GM23338 (cell line): Measurements from ENCODE around the gene AGRN. TPM values are rescaled to one million over a fixed set of nuclear protein-coding genes. Genes with fewer than 3 reads are reported as not detected.

Experiments used
- EZH2phosphoT487 ChIP-seq: fragments of 200-600 bp; sonication (generic); IDR thresholded peaks from one replicate; pipeline ENCODE4 v1.8.1; 2018; ENCODE audit warnings: antibody characterized with exemption; ENCODE audit not compliant: unreplicated experiment
- JUNB ChIP-seq: IDR thresholded peaks from one replicate; pipeline ENCODE4 v1.6.1; 2016; ENCODE audit warnings: antibody characterized with exemption; ENCODE audit not compliant: unreplicated experiment
- NANOG ChIP-seq: IDR thresholded peaks from 2 replicates; pipeline ENCODE4 v1.6.1; 2016; ENCODE audit warnings: antibody characterized with exemption, borderline replicate concordance
- POLR2AphosphoS5 ChIP-seq: IDR thresholded peaks from 2 replicates; pipeline ENCODE4 v1.6.1; 2016; ENCODE audit warnings: antibody characterized with exemption, low read depth
- STAT1 ChIP-seq: IDR thresholded peaks from one replicate; pipeline ENCODE4 v1.6.1; 2016; ENCODE audit warnings: antibody characterized with exemption; ENCODE audit not compliant: unreplicated experiment
- ZNF114 ChIP-seq: fragments of 250-450 bp; sonication (Bioruptor Pico); IDR thresholded peaks from 2 replicates; pipeline ENCODE4 v1.5.0; 2020; ENCODE audit warnings: mild to moderate bottlenecking, moderate library complexity
- ZNF331 ChIP-seq: fragments of 250-450 bp; sonication (Bioruptor Pico); IDR thresholded peaks from 2 replicates; pipeline ENCODE4 v1.5.0; 2020; ENCODE audit warnings: low read depth, mild to moderate bottlenecking, moderate library complexity
- polyA plus RNA-seq: library from polyadenylated mRNA; unstranded; fragments of >200 nt; fragmentation: Nextera tagmentation; extraction: Ambion mirVana; gene quantifications from 2 replicates; pipeline ENCODE4 v1.2.1, GENCODE V29; 2016
- total RNA-seq: library from RNA; depleted of rRNA; stranded (reverse); fragments of >200 nt; shearing (Covaris generic); gene quantifications from 2 replicates; pipeline ENCODE4 v1.2.3, GENCODE V29; 2014
- TF ChIP-seq, protein P1 (sequence below): fragments of 250-450 bp; sonication (Bioruptor Pico); IDR thresholded peaks from 2 replicates; pipeline ENCODE4 v1.5.0; 2020; ENCODE audit warnings: mild to moderate bottlenecking, moderate library complexity
- TF ChIP-seq, protein P2 (sequence below), 2 experiments: fragments of 200-600 bp in 1 of 2; sonication (generic) in 1 of 2; conservative IDR thresholded peaks; 2 replicates each; pipeline versions ENCODE4 v1.5.1 to v1.6.1; 2016 to 2017; ENCODE audit warnings: antibody characterized with exemption in 2 of 2, low read depth in 2 of 2, mild to moderate bottlenecking in 2 of 2, moderate library complexity in 1 of 2
- TF ChIP-seq, protein P3 (sequence below): IDR thresholded peaks from 2 replicates; pipeline ENCODE4 v1.6.1; 2016; ENCODE audit warnings: antibody characterized with exemption

The AGRN gene
- total and polyA plus RNA-seq, 2 experiments from 2014 or later: 12.3 to 185 TPM

DNA sequence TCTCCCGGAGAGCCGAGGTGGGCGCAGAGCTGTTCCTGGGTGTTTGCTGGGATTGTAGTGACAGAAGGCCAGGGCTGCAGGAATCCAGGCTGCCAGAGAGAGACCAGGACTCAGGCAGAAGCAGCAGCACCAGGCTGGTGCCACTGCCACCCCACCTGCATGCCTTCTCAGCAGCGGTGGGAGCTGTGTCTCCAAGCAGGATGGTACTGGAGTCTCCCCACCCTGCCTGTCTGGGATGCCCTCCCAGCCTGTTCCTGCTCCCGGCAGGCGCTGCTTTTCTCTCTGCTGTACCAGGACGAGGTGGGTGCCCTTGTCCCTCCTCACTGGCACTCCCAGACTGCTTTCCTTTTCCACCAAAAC, 15.5 kb upstream of the AGRN start (continued):
- TF ChIP-seq, protein P1, sequence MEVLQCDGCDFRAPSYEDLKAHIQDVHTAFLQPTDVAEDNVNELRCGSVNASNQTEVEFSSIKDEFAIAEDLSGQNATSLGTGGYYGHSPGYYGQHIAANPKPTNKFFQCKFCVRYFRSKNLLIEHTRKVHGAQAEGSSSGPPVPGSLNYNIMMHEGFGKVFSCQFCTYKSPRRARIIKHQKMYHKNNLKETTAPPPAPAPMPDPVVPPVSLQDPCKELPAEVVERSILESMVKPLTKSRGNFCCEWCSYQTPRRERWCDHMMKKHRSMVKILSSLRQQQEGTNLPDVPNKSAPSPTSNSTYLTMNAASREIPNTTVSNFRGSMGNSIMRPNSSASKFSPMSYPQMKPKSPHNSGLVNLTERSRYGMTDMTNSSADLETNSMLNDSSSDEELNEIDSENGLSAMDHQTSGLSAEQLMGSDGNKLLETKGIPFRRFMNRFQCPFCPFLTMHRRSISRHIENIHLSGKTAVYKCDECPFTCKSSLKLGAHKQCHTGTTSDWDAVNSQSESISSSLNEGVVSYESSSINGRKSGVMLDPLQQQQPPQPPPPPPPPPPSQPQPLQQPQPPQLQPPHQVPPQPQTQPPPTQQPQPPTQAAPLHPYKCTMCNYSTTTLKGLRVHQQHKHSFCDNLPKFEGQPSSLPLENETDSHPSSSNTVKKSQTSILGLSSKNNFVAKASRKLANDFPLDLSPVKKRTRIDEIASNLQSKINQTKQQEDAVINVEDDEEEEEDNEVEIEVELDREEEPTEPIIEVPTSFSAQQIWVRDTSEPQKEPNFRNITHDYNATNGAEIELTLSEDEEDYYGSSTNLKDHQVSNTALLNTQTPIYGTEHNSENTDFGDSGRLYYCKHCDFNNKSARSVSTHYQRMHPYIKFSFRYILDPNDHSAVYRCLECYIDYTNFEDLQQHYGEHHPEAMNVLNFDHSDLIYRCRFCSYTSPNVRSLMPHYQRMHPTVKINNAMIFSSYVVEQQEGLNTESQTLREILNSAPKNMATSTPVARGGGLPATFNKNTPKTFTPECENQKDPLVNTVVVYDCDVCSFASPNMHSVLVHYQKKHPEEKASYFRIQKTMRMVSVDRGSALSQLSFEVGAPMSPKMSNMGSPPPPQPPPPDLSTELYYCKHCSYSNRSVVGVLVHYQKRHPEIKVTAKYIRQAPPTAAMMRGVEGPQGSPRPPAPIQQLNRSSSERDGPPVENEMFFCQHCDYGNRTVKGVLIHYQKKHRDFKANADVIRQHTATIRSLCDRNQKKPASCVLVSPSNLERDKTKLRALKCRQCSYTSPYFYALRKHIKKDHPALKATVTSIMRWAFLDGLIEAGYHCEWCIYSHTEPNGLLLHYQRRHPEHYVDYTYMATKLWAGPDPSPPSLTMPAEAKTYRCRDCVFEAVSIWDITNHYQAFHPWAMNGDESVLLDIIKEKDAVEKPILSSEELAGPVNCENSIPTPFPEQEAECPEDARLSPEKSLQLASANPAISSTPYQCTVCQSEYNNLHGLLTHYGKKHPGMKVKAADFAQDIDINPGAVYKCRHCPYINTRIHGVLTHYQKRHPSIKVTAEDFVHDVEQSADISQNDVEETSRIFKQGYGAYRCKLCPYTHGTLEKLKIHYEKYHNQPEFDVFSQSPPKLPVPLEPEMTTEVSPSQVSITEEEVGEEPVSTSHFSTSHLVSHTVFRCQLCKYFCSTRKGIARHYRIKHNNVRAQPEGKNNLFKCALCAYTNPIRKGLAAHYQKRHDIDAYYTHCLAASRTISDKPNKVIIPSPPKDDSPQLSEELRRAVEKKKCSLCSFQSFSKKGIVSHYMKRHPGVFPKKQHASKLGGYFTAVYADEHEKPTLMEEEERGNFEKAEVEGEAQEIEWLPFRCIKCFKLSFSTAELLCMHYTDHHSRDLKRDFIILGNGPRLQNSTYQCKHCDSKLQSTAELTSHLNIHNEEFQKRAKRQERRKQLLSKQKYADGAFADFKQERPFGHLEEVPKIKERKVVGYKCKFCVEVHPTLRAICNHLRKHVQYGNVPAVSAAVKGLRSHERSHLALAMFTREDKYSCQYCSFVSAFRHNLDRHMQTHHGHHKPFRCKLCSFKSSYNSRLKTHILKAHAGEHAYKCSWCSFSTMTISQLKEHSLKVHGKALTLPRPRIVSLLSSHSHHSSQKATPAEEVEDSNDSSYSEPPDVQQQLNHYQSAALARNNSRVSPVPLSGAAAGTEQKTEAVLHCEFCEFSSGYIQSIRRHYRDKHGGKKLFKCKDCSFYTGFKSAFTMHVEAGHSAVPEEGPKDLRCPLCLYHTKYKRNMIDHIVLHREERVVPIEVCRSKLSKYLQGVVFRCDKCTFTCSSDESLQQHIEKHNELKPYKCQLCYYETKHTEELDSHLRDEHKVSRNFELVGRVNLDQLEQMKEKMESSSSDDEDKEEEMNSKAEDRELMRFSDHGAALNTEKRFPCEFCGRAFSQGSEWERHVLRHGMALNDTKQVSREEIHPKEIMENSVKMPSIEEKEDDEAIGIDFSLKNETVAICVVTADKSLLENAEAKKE (CRISPR knock-in tag): no peak
- TF ChIP-seq NANOG (no peak), ZNF331 (no peak), STAT1 (no peak), EZH2phosphoT487 (no peak), ZNF114 (CRISPR knock-in tag) (no peak), POLR2AphosphoS5 (no peak), JUNB (no peak)
- TF ChIP-seq, protein P2, sequence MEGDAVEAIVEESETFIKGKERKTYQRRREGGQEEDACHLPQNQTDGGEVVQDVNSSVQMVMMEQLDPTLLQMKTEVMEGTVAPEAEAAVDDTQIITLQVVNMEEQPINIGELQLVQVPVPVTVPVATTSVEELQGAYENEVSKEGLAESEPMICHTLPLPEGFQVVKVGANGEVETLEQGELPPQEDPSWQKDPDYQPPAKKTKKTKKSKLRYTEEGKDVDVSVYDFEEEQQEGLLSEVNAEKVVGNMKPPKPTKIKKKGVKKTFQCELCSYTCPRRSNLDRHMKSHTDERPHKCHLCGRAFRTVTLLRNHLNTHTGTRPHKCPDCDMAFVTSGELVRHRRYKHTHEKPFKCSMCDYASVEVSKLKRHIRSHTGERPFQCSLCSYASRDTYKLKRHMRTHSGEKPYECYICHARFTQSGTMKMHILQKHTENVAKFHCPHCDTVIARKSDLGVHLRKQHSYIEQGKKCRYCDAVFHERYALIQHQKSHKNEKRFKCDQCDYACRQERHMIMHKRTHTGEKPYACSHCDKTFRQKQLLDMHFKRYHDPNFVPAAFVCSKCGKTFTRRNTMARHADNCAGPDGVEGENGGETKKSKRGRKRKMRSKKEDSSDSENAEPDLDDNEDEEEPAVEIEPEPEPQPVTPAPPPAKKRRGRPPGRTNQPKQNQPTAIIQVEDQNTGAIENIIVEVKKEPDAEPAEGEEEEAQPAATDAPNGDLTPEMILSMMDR (conservative IDR thresholded peaks at IDR 0.05; ENCODE audit: low read depth in 2 of 2): no peak
- TF ChIP-seq, protein P3, sequence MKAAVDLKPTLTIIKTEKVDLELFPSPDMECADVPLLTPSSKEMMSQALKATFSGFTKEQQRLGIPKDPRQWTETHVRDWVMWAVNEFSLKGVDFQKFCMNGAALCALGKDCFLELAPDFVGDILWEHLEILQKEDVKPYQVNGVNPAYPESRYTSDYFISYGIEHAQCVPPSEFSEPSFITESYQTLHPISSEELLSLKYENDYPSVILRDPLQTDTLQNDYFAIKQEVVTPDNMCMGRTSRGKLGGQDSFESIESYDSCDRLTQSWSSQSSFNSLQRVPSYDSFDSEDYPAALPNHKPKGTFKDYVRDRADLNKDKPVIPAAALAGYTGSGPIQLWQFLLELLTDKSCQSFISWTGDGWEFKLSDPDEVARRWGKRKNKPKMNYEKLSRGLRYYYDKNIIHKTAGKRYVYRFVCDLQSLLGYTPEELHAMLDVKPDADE: no peak
